Measurements from ENCODE around the gene CENPK.

GRCh38 chr5:65570598-65571226 is 7.7 kb upstream of the CENPK start:
- TF ChIP-seq POLR2A (IDR thresholded peaks at IDR 0.05) (no peak), CTCF (IDR thresholded peaks at IDR 0.05) (no peak)

All from tibial nerve (tissue), 3 donors.